Endothelial cell of umbilical vein (primary cell): Measurements from ENCODE around the gene NUP214.

Experiments
- CTCF ChIP-seq, 2 donors: IDR thresholded peaks; 1 replicate in 1 of 2; 2 replicates in 1 of 2; pipeline ENCODE4 v1.5.1; 2011; ENCODE audit warnings: low read length in 2 of 2, mild to moderate bottlenecking in 2 of 2, moderate library complexity in 2 of 2, control low read depth in 1 of 2, inconsistent platforms in 1 of 2, low read depth in 1 of 2; ENCODE audit not compliant: insufficient read depth in 1 of 2; ENCODE audit errors: extremely low read depth in 1 of 2
- EZH2 ChIP-seq: IDR thresholded peaks from 2 replicates; pipeline ENCODE4 v1.6.1; 2012; ENCODE audit warnings: borderline replicate concordance, low read depth, mild to moderate bottlenecking, moderate library complexity, low read length, inconsistent platforms; ENCODE audit not compliant: severe bottlenecking
- FOS ChIP-seq: IDR thresholded peaks from 2 replicates; pipeline ENCODE4 v1.6.1; 2011; ENCODE audit warnings: mild to moderate bottlenecking, low read length, moderate library complexity, borderline replicate concordance; ENCODE audit not compliant: insufficient read depth
- GATA2 ChIP-seq: IDR thresholded peaks from 2 replicates; pipeline ENCODE4 v1.7.0; 2011; ENCODE audit warnings: low read depth, mild to moderate bottlenecking, moderate library complexity, mixed read lengths, low read length; ENCODE audit not compliant: insufficient read length, insufficient read depth
- JUN ChIP-seq: IDR thresholded peaks from 2 replicates; pipeline ENCODE4 v1.6.1; 2011; ENCODE audit warnings: borderline replicate concordance, low read depth; ENCODE audit not compliant: insufficient read length, insufficient read depth
- MAX ChIP-seq: IDR thresholded peaks from 2 replicates; pipeline ENCODE4 v1.6.1; 2011; ENCODE audit not compliant: insufficient read depth, insufficient read length
- MYC ChIP-seq: IDR thresholded peaks from one replicate; pipeline ENCODE4 v1.6.1; 2011; ENCODE audit warnings: mild to moderate bottlenecking, low read depth, low read length
- POLR2A ChIP-seq: IDR thresholded peaks from 2 replicates; pipeline ENCODE4 v1.6.1; 2012; ENCODE audit warnings: low read depth, mild to moderate bottlenecking, control low read depth, low read length
- POLR2AphosphoS5 ChIP-seq: IDR thresholded peaks from 2 replicates; pipeline ENCODE4 v1.6.1; 2012; ENCODE audit warnings: low read depth, mild to moderate bottlenecking, control low read depth, low read length, moderate library complexity; ENCODE audit not compliant: insufficient read depth

- no peak for TF ChIP-seq CTCF (IDR thresholded peaks at IDR 0.05; ENCODE audit: extremely low read depth in 1 of 2, insufficient read depth in 1 of 2, low read depth in 1 of 2, low read length in 2 of 2)
- TF ChIP-seq EZH2, result no peak
- no peak for TF ChIP-seq POLR2A
- TF ChIP-seq MAX, result no peak
- no peak for TF ChIP-seq MYC
- TF ChIP-seq POLR2AphosphoS5, result no peak
- TF ChIP-seq JUN, result no peak
- TF ChIP-seq FOS, result no peak
- no peak for TF ChIP-seq GATA2
These were observed 17.6 kb upstream of the NUP214 start for GRCh38 chr9:131107760-131108159.
